Stimulated activated CD8-positive, alpha-beta memory T cell treated with anti-CD3 and anti-CD28 coated beads, Interleukin-15, amount 100 ng/mL, for 4 hours (primary cell): Measurements from ENCODE around the gene TNPO3.
"Not testable (repeated sequence)": the region's sequence is repeated elsewhere in the genome, so short reads cannot be mapped to it uniquely, and the experiment has no call there.

Source experiments
- DNase-seq, 2 donors: peaks; one replicate each; pipeline ENCODE4 v3.0.0-alpha.2; 2020; ENCODE audit warnings: low read depth in 2 of 2

TNPO3 gene

DNA sequence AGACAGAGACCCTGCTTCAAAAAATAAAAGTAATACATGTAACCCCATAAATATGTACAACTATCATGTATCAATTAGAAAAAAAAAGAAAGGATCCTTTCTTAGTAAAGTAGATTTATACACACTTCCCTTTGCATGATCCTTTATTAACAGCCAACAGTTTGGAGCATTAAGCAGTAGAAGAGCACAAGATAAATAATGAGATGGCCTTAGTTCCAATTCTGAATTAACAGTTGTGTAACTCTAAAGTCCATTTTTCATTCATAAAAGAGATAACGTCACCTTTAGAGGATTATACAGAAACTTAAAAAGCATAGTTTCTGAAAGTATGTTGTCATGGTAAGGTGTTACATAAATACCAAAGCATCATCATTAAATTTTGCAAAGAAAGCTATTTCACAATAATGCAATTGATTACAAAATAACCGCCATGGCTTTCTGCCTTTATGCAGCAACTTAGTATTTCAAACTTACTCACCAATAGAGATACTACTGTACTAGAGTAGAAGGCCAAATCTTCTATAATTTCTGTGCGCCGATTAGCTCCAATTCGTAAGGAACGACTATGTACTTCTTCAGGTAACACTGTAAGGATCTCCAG, 40.3 kb downstream of the TNPO3 start:
- DNase-seq, result no peak

DNA sequence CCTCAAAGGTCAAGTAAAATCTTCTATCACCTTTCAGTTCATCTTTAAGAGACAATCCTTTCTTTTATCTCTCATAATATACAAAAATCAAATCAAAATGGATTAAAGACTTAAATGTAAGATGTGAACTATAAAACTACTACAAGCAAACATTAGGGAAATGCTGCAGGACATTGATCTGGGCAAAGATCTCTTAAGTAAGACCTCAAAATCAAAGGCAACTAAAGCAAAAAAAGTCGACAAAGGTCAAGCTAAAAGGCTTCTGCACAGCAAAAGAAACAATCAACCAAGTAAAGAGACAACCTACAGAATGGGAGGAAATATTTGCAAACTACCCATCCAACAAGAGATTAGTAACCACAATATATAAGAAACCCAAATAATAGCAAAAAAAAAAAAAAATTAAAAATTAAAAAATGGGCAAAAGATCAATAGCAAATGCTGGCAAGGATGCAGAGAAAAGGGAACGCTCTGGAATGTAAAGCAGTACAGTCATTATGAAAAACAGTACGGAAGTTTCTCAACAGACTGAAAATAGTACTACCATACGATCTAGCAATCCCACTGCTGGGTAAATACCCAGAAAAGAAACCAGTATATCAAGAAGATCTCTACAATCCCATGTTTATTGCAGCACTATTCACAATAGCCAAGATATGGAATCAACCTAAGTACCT, 41.7 kb downstream of the TNPO3 start:
- DNase-seq, result no peak

DNA sequence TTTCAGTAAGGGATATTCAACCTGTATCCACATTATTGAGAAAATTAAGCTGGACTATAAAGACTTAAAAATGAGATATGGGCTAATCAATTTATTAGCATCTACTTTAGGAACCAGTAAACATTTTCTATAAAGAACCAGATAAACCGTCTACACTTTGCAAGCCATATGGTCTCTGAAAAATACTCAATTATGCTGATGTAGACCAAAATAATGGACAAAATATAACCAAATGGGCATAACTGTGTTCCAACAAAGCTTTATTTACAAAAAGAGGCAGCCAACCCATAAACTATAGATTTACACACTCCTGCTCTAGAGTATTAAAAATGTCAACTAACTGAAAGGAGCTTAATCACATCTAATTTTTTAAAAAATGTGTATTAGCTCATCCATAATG, 42.3 kb downstream of the TNPO3 start:
- no peak for DNase-seq

DNA sequence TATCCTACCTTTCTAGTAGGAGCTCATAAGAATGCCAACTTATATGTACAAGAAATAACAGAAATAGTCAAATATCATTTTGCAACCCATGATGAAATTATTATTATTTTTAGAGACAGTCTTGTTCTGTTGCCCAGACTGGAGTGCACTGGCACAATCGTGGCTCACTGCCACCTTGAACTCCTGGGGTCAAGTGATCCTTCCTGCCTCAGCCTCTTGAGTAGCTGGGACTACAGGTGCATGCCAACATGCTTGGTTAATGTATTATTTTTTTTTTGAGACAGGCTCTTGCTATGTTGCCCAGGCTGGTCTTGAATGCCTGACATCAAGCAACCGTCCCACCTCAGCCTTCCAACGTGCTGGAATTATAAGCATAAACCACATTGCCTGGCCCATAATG, 44.8 kb downstream of the TNPO3 start:
- DNase-seq, result no peak

DNA sequence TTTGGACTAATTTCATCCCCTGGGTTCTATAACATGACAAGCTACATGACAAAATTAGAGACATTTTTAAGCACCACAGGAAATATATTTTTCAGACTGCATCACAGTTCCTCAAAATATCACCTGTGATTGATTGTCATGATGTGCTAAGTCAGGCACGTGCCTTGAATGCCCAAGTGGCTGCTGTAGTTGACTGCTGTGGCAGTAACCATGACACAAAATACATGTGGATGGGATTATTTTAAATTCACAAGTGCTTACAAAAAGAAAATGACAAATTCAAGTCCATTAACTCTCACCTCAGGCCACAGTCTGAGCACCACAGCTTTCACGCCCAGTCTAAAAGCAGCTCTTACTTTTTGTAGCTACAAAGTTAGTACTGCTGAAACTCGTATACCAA, 45.5 kb downstream of the TNPO3 start:
- no peak for DNase-seq

DNA sequence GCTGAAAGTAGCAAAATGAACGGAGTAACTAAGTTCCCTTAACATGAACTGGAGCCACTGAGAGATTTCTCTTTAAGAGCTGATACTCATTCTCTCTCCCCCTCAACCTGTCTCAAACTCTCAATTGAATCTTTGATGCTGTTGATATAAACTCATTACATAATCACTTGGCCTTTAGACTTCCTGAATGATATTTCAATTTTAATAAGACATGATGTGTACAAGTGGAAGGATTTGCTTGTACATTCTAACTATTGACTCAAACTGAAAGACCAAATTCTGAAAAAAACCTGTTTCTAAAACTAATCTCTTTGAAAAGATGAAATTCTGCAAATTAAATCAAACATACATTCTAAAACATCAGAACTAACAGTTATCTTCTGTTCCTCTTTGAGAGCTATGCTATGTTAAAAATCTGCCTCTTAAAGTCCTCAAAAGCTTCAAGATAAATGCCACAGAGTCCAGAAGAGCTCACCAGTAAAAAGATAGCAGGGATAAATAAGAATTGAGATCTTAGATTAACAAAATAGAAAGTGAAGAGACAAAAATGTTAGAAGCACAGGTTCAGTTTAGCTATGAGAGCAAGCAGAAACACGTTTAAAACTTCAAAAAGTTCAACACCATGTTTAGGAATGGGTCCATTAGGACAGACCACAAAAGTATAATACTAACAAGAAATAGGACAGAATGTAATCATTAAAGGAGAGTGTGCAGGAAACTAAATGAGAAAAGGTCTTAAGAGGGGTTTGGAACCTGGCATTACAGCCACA, 46.1 kb downstream of the TNPO3 start:
- no peak for DNase-seq

DNA sequence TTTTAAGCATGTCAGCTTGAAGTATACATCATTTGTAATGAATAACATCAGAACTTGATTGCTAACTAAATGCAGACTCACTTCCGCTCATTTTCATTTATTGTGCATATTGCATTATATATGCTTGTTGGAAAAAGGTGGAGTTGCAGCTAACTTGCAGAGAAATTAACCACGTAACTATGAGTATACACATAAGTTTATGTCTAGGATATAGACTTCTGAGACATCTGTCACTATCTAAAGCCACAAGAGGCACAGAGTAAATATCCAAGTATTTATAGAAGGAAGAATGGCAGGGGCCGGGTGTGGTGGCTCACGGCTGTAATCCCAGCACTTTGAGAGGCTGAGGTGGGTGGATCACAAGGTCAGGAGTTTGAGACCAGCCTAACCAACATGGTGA, 47.3 kb downstream of the TNPO3 start:
- DNase-seq, result no peak

DNA sequence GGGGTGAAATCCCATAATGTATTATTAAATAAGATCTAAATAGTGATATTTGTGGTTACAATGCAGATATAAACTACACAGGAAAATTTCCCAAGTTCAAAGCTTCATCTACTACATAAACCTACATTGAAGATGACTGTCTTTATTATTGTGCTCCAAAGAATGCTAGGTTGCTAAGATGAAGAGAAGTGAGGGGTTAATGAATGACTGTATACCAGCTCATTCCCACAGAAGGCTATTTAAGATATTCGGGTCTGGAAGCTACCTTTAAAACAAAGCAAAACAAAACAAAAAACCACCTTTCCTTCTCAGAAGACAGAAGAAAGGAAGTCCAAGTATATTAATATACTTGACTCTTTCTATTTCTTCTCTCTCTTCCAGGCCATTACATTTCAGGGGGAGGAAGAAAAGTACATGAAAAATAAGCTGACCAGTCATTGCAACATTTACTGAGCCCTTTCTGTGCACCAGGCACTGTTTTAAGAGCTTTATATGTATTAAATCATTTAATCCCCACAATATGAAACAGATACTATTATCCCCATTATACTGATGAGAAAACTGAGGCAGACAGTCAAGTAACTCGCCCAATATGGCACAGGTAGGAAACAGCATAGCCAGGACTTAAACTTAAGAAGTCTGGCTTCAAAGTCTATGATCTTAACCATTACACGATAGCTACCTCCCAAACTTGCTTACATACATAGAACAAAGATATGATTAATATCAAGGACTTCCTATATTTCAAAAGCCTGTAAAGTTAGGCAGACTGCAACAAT, 48.1 kb downstream of the TNPO3 start:
- DNase-seq, result no peak

DNA sequence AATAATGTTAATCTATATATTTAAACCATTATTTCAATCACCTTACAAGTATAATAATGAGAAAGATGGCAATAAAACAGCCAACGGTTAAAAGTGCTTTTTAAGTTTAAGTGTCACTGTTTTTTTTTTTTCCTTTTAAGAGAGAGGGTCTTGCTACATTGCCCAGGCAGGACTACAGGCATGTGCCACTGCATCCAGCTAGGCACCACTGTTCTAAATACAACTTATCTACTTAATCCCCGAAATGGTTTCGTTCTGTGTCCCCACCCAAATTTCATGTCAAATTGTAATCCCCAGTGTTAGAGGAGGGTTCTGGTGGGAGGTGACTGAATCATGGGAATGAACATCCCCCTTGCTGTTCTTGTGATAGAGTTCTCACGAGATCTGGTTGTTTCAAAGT, 49.7 kb downstream of the TNPO3 start:
- no peak for DNase-seq

DNA sequence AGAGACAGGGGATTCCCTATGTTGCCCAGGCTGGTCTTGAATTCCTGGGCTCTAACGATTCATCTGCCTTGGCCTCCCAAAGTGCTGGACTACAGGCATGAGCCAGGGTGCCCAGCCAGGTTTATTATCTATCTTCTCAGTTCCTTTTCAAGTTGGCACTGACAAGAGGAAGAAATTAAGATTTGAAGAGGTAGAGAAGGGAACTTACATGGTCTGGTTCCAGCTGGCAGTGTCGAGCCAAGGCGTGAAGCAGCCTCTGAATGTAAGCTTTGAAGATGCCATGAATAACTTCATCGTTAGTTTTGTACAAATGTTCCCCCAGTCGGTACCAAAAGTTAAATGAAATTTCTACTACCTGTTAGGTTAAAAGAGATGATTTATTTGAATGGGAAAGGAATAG, 57.7 kb downstream of the TNPO3 start:
- no peak for DNase-seq

DNA sequence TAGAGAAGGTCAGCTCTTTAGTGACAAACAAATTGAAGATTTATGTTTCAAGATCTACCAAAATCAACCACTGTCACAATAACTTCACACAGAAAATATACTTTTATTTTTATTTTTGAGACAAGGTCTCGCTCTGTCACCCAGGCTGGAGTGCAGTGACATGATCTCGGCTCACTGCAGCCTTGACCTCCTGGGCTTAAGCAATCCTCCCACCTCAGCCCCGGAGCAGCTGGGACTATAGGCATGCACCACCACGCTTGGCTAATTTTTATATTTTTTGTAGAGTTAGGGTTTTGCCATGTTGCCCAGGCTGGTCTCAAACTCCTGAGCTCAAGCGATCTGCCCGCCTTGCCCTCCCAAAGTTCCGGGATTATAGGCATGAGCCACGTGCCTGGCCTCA, 60.4 kb downstream of the TNPO3 start:
- not testable (repeated sequence) for DNase-seq

DNA sequence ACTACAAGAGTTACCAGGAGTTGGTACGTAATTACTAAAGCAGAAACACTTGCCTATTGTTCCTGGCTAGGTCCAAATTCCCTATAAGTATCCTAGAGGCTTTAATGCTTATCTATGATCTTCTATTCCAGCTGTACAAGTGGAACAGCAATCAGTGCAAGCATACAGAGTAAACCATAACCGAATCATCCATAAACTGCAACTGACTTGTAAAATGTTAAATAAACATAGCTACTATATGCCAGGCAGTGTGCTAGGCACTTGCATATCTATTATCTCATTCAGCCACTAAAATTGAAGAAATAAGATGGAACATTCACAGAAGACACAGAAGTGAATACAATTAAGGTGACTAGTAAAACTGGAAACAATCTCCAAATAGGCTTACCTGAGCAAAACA, 61.5 kb downstream of the TNPO3 start:
- DNase-seq, result no peak

DNA sequence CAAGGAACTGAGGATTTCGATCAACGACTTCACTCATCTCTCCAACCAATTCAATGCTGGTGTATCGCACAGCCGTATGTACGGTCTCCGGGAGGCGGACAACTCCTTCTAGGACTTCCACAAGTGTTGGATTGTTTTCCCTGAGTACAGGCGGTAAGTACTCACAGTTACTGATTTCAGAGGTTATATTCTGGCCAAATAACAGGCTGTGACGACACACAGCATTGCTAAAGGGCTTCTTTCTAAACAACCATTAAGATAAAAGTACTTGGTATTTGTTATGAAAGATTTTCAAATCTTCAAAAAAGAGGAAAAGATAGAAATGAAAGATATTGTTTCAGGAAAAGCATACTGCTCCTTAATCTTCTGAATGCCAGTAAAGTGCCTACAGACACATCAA, 65.0 kb downstream of the TNPO3 start:
- DNase-seq, result no peak

DNA sequence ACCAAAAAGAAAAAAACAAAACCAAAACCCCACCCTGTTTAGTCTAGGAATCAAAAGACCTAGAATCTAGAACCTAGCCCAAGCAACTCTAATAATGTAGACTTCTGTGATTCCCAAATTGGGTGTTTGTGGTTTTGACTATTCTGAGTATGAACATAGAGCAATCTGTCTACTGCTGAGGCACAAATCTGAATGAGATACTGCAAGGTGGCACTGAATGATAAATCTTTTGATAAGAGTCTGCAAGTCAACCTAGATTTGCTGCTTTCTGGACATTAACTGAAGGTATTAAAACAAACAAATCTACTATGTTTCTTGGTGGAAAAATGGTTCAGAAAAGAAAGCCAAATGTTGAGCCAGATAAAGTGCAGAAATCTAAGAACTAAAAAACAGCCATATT, 66.5 kb downstream of the TNPO3 start:
- no peak for DNase-seq

DNA sequence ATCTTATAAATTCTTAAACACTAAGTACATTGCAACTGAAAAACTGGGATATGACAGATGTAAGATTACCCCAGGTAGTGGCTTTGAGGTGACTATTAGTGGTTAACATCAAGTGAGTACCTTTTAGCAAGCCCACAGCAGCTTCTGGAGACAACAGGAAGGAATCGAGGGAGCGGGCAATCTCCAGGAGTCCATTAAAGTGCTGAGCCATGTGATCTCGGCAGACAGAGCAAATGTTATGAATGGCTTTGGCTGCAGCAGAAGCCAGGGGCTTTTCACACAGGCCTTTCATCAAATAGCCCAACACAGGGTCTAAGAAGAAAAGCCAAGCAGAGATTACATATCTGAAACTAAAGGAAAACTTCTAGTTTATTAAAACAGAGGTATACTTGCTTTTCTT, 68.3 kb downstream of the TNPO3 start:
- DNase-seq, result no peak

DNA sequence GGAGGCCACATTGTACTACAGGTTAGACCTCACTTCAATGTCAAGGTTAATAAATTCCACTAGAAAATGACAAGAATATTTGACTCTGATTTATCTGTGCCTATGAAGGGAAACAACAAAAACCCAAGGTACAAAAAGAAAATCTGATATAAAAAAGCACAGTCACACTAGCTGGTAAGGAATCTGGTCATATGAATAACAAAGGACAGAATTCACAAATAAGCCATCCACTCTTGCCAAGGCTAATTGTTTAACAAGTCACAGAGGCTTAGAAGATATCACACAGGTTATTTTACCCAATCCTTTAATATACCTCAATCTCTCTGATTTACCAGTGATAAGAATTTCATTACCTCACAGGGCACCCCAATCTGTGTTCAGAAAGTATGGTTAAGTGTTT, 69.3 kb downstream of the TNPO3 start:
- DNase-seq, result no peak

DNA sequence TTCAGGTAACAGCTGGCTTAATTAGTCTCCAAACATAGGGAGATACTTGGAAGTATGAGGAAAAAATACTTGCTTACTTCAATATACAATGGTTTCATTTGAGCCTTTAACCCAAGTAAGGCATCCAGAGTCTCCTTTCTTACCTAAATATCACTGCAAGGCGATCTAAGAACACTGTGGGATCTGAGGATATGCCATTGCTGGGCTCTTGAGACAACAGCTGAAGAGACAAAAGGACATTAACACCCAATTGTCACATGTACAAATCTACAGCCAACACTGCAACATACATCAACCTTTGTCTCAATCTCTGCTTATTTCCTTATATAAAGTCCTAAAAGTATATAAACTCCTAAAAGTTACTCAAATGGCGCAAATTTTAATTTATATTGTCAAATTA, 72.8 kb downstream of the TNPO3 start:
- DNase-seq, result no peak

DNA sequence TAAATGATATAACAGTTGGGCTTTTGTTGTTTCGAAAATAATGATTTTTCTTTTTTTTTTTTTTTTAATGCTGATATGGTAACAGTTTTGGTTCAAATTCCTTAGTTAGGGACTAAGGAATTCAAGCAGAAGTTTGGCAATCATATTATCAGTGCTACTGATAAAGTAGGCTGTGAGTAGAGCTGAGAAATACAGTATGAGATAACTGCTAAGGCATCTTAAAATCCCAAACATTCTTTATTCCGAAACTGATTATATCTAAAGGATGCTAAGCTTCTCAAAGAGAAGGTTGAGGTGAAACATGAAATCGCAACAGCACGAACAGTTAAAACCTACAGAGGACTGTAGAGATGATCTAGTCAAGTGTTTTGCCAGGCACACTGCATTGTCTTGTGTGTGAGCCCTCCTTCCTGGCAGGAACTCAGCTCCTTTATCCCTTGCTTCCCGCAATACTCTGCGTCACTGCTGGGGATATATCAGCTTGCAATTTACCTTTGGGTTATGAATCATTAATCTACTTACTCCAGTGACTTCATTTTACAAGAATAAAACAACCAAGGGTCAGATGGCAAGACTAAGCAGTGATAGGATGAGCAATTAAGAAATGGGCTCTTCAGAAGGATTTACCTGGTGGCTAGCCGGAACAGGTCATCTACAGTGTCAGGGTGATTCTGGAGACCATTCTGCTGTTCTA, 80.5 kb downstream of the TNPO3 start:
- no peak for DNase-seq

DNA sequence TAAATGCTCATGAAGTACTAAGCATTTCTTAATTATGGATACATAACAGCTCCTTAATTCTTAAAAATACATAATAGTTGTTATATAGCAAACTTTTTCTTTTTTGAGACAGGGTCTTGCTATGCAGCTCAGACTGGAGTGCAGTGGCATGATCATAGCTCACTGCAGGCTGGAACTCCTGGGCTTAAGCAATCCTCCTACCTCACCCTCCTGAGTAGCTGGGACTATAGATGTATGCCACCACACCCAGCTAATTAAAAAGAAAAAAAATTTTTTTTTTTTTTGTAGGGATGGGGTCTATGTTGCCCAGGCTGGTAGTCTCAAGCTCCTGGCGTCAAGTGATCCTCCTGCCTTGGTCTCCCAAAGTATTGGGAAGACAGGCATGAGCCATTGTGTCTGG, 86.3 kb downstream of the TNPO3 start:
- DNase-seq, result no peak

DNA sequence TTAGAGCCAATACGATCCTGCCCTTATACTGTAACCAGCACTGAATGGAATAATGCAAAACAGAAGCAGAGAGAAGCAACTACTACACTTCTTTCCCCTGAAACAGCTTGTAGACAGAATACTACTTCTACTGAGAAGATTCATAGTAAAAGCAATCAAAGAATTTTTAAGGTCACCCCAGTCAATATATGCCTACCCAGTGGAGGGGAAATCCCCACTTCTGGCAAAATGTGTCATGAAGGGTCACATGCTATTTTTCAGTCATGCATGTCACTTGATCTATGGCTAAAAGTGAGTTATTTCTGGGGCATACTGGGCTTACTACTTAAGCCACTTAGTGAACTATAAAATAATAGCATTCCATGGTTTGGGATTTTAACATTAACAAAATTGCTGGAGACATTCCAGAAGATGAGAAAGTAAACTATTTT, 91.6 kb downstream of the TNPO3 start:
- DNase-seq, result no peak

DNA sequence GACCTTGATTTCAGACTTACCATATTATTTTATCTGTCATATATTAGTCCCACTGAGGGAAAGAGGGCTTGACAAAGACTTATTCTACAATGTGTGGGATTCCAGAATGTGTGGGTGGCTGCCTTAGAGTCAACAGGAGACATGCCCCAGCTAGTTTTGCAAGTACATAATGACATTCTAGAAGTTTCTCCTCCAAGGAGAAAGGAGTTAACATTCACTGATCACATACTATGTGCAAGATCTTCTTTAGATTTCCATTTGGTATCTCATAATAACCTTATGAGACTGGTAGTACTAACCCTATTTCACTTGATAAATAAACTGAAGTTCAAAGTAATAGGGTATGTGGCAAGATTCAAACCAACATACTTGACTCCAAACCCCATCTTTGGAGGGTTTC, 92.0 kb downstream of the TNPO3 start:
- no peak for DNase-seq
